Mesodermal cell (in vitro differentiated cells): Measurements from ENCODE around the gene PPM1H.

Experiments
- H3K27ac ChIP-seq: 2 replicates; pipeline ENCODE4 v1.7.0; 2013; ENCODE audit warnings: mild to moderate bottlenecking, low read depth, low read length, moderate library complexity; ENCODE audit not compliant: severe bottlenecking
- H3K36me3 ChIP-seq: 2 replicates; pipeline ENCODE4 v1.7.1; 2013; ENCODE audit warnings: mild to moderate bottlenecking, low read length, moderate library complexity; ENCODE audit not compliant: control insufficient read depth, insufficient read depth
- H3K4me1 ChIP-seq: one replicate; pipeline ENCODE4 v1.7.1; 2013; ENCODE audit warnings: mild to moderate bottlenecking, low read length; ENCODE audit not compliant: insufficient read depth, control insufficient read depth, poor library complexity, severe bottlenecking
- H3K4me3 ChIP-seq: 2 replicates; pipeline ENCODE4 v1.7.0; 2013; ENCODE audit warnings: low read length, control low read depth, mild to moderate bottlenecking; ENCODE audit not compliant: insufficient read depth, poor library complexity, severe bottlenecking; ENCODE audit errors: extremely low read depth
- H3K9me3 ChIP-seq: 2 replicates; pipeline ENCODE4 v1.7.1; 2013; ENCODE audit warnings: mild to moderate bottlenecking, low read length, moderate library complexity; ENCODE audit not compliant: control insufficient read depth
- WGBS, 2 experiments: methylation state at CpG; one replicate each; pipeline ENCODE4 v1.1.5; 2013; ENCODE audit warnings: missing lambda C conversion rate in 2 of 2; ENCODE audit not compliant: insufficient coverage in 2 of 2; 5-methylcytosine and 5-hydroxymethylcytosine counted together

Gene PPM1H

DNA sequence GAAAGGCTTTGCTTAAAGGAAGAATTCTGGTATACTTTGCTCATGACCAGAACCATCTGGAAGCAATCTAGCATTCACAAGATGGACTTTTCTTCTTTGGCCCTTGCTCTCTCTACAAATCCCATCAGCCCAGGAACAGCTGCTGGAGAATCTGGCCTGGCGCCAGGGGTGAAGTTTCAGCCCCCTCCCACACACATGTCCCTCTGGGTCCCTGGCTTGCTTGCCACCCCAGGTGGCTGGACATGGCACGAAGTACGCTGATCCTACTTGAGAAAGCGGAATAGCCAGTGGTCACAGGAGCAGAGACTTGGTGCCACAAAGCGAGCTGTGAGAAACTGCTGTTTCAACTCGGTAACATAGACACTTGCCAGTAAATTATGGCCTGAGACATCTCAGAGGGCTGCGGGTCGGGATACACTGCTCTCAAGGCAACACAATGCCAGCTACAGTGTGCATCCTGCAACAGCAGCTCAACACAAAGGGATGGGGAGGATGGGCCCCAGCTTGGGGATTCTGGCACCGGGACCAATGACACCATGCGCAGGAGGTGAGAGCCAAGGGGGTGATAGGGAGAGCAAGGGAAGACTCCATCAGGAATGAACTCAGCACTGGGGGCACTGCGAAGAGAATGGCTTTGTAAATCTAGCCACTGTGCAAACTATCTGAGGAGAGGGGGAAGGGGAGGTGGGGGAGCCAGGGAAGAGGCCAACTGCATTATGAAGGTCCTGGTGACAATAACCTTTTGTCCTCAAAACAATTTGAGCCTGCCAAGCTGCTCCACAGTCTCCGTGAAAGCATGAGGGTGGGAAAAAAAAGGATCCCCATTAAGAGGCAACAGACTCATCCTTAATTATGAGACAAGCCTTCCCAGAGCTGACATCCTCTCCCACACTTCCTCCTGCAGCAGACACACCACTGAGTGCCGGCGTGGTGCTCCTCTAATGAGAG lies 219.9 kb downstream of the PPM1H start:
- H3K27ac ChIP-seq = peak overlapping the region; percentile 29
- no peak overlapping the region for H3K4me3 ChIP-seq
- peaks cover 13% of the 10 kb centered on the region for H3K4me1 ChIP-seq
- 77 to 84% methylated on average over 9 to 14 of the region's 14 CpGs for WGBS, 2 experiments
- no peaks in the 10 kb centered on the region for H3K9me3 ChIP-seq
- no peaks in the 10 kb centered on the region for H3K36me3 ChIP-seq

DNA sequence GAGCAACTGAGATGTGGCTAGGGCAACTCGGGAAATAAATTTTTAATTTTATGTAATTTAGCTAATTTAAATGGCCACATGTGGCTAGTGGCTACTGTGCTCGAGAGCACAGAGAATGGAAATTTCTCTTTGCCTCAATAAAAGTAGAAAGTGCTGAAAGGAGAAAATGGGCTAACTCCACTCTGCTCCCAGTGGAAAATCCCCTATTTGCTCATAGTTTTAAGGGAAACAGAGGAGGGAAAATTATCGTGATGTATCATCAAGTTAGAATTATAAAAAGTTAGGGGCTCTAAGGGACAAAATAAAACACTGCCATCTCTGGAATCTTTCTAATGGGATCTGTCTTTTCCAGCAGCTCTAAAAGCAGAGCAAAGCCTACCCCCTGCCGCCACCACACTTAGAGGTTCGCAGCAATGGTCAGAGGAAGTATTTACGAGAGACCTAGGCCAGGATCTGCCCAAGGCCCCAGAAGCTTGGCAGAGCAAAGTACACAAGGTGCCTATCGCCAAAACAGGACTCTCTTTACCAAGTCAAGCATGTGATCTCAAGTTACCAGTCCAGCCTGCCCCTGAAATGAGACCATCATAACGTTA lies 220.7 kb downstream of the PPM1H start:
- Histone ChIP-seq H3K9me3 (no peaks in the 10 kb centered on the region), H3K36me3 (no peaks in the 10 kb centered on the region), H3K4me3 (no peak overlapping the region), H3K27ac (no peak overlapping the region), H3K4me1 (peaks cover 13% of the 10 kb centered on the region)
- WGBS, 2 experiments = 67 to 84% methylated on average over 5 of the region's 8 CpGs

DNA sequence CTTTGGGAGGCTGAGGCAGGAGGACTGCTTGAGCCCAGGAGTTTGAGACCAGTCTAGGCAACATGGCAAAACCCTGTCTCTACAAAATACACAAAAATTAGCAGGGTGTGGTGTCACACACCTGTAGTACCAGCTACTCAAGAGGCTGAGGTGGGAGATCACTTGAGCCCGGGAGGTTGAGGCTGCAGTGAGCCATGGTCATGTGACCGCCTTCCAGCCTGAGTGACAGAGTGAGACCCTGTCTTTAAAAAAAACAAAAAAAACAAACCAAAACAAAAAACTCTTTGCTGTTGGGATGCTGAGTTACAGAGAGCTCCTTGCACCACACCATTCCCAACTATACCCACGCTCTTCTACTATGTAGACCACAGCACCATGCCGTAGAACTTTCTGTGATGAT lies 221.2 kb downstream of the PPM1H start:
- 100% methylated on average over 2 to 3 of the region's 4 CpGs for WGBS, 2 experiments
- H3K4me3 ChIP-seq = no peak overlapping the region
- H3K4me1 ChIP-seq = peaks cover 13% of the 10 kb centered on the region
- no peaks in the 10 kb centered on the region for H3K36me3 ChIP-seq
- no peaks in the 10 kb centered on the region for H3K9me3 ChIP-seq
- no peak overlapping the region for H3K27ac ChIP-seq

DNA sequence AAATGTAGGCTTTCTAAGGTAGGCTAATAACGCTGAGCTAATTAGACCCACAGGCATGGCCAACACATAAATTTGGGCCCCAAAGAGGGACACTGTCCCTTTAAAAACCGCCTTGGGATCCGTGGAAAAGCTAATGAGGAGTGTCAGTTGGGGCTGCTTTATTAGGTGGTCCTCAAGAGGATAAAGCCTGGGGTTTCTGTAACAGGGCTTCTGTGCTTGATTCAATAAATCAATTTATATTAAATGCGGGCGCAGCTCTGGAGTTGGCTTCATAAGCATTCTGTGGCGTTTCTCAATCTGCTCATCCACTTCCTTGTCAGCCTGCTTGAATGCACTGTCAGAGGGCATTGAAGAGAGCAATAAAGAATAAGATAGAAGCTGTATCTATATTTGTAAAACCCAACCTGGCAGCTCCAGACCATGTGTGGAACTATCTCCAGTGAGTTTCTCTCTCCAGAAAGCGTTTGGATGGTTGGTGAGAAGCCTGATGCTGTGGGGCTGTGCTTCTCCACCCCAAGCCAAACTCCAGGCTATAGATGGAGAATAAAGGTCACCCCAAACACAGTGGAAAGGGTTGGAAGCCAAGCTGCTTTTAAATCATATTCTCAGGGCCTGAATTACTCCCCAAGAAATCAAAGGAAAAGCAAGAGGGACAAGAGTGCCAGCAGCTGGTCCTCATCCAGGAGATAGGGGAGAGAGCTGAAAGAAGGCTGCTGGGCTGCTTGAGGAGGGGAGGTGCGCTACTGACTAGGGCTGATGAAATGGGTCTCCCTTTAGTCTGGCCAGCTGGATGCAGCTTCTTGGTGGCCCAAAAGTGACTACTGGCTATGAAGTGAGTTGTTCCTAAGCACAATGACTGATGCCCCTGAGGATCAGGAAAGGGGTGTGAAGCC lies 222.0 kb downstream of the PPM1H start:
- Histone ChIP-seq H3K9me3 (no peaks in the 10 kb centered on the region), H3K4me3 (no peak overlapping the region), H3K27ac (no peak overlapping the region), H3K36me3 (no peaks in the 10 kb centered on the region), H3K4me1 (peaks cover 13% of the 10 kb centered on the region)
- 77 to 82% methylated on average over 4 to 7 of the region's 8 CpGs for WGBS, 2 experiments

DNA sequence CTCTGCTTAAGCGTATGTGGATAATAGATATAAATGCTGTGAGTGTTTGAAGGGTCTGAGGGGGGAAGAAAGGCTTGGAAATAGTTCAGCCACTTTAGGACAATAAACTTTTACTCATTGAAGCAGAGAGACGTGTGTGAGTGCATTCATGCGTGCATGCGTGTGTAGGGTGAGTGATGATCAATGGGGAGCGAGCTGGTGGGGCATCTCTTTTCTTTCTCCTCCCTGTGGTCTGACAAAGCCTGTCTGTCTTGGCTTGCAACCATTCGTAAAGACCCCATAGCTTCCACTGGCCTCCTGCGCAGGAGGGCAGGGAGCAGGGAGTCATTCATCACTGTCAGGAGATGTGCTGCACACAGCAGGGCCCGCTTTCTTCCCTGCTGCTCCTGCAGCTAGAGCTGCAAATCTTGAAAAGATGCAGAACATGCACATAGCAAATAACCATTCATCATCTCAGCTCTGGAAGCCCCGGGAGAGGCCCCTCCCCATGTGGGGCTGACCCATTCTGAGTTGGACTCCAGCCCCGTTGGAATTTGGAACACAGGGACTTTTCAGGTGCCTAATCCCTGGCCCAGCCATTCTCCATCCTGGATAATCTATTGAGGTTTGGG lies 223.2 kb downstream of the PPM1H start:
- 54 to 76% methylated on average over 6 to 9 of the region's 10 CpGs for WGBS, 2 experiments
- peak overlapping the region; percentile 50 for H3K27ac ChIP-seq
- H3K36me3 ChIP-seq = no peaks in the 10 kb centered on the region
- no peaks in the 10 kb centered on the region for H3K9me3 ChIP-seq
- H3K4me1 ChIP-seq = peaks cover 13% of the 10 kb centered on the region
- H3K4me3 ChIP-seq = no peak overlapping the region

DNA sequence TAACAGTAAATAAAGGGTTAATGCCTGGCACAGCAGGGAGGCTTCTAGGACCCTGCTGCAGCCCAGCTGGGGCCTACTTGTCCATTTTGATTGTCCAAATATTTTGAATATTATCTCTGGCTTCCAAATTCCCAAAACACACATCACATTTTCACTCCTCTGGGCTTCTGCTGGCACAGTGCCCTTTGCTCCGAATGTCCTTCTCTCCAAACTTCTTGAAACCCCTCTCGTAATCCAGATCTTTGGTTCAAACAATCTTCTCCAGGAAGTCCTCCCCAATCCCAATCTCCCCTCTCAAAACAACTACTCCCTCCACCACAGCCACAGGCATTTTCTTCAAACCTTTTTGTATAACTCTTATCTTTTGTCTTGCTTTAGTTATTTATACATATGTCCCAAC lies 225.6 kb downstream of the PPM1H start:
- Histone ChIP-seq H3K27ac (no peak overlapping the region), H3K4me3 (no peak overlapping the region), H3K9me3 (no peaks in the 10 kb centered on the region), H3K4me1 (peaks cover 9% of the 10 kb centered on the region), H3K36me3 (no peaks in the 10 kb centered on the region)
- WGBS, 2 experiments = 89 to 90% methylated on average over 2 of the region's 2 CpGs

DNA sequence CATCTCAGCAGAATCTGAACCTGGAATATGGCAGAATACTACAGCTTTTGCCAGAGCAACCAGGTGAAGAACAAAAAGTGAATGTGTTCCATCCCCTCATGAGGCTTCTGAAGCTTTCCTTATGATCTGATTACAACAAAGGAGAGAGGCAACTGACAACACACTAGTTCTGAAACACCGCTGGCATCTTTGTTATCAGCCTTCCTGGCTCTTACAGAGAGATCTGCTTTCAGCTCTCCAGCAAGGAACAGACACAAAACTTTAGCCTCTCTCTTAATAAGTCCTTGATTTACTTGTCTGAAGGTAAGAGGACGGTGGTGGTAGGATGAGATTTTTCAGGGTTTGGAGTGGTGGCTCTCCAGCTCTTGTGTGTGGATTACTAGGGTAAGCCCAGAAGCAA lies 227.0 kb downstream of the PPM1H start:
- Histone ChIP-seq H3K4me1 (peaks cover 20% of the 10 kb centered on the region), H3K9me3 (no peaks in the 10 kb centered on the region), H3K4me3 (no peak overlapping the region), H3K27ac (no peak overlapping the region), H3K36me3 (no peaks in the 10 kb centered on the region)
- 100% methylated on average over 1 of the region's 2 CpGs; no CpG with 5 or more reads in 1 of the 2 experiments for WGBS, 2 experiments

DNA sequence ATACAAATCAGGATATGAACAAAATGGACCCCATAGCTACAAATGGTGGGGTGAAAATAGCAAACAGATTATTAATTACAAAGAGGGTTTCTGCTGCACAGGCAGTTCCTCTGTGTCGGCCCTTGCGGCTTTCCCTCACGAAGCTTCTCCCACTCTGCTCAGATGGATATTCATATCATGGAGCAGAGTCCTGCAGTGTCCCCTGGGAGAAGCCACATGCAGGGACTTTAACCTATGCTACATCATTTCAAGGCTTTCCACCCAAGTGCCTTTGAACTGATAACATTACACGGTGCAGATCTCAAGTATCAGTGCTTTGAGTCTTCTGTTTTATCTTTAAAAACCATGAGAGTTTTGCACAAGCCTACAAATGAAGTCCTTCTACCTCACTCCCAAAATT lies 229.1 kb downstream of the PPM1H start:
- H3K4me3 ChIP-seq = no peak overlapping the region
- 85 to 90% methylated on average over 4 of the region's 4 CpGs for WGBS, 2 experiments
- no peaks in the 10 kb centered on the region for H3K36me3 ChIP-seq
- H3K27ac ChIP-seq = no peak overlapping the region
- no peaks in the 10 kb centered on the region for H3K9me3 ChIP-seq
- H3K4me1 ChIP-seq = peaks cover 30% of the 10 kb centered on the region

DNA sequence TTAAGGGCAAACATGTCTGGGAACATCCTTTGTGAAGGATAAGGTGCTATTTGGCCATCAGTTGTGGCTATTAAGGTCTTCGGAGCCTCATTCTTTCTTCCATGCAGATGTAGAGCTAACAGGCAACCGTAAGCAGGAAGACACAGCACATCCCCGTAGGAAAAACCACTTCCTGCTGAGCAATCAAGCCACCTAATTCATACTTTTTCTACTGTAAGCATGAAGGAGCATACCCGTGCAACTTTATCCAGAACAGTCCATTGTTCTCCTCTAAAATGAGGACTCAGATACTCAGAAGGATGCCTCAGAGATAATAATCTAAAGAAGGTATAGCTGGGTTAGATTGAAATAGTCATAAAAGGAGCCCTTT lies 232.0 kb downstream of the PPM1H start:
- no peaks in the 10 kb centered on the region for H3K36me3 ChIP-seq
- H3K4me1 ChIP-seq = peaks cover 30% of the 10 kb centered on the region
- H3K4me3 ChIP-seq = no peak overlapping the region
- peak overlapping the region; percentile 65 for H3K27ac ChIP-seq
- H3K9me3 ChIP-seq = no peaks in the 10 kb centered on the region
- WGBS, 2 experiments = 20 to 54% methylated on average over 3 of the region's 4 CpGs

DNA sequence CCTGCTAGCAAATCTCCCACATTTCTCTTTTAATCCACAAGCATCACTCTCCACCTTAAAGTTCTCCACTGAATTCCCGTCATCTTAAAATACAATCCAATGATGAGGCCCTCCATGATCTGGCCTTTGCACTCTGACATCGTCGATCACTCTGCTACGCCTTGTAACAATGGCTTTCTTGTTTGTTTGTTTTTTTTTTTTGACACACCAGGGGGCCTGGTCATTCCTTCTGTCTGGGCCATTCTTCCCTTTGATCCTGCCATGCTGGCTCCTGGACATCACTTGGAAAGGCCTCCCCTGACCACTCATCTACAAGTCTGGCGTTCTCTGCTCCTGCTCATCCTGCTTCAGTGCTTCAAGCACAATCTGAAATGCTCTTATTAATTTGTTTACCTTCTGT lies 233.5 kb downstream of the PPM1H start:
- 66 to 83% methylated on average over 2 to 3 of the region's 5 CpGs for WGBS, 2 experiments
- no peaks in the 10 kb centered on the region for H3K9me3 ChIP-seq
- H3K4me1 ChIP-seq = peaks cover 30% of the 10 kb centered on the region

More for the DNA sequence above, 233.5 kb downstream of the PPM1H start:
- peak overlapping the region; percentile 36 for H3K27ac ChIP-seq
- H3K36me3 ChIP-seq = no peaks in the 10 kb centered on the region
- no peak overlapping the region for H3K4me3 ChIP-seq
